ENCODE results near the gene CTSZ. TPM values are rescaled to one million over a fixed set of nuclear protein-coding genes. Genes with fewer than 3 reads are reported as not detected.

CTSZ gene
- total RNA-seq, 4 donors from 2014 or later, result 68.7 to 160 (median 109) TPM

DNA sequence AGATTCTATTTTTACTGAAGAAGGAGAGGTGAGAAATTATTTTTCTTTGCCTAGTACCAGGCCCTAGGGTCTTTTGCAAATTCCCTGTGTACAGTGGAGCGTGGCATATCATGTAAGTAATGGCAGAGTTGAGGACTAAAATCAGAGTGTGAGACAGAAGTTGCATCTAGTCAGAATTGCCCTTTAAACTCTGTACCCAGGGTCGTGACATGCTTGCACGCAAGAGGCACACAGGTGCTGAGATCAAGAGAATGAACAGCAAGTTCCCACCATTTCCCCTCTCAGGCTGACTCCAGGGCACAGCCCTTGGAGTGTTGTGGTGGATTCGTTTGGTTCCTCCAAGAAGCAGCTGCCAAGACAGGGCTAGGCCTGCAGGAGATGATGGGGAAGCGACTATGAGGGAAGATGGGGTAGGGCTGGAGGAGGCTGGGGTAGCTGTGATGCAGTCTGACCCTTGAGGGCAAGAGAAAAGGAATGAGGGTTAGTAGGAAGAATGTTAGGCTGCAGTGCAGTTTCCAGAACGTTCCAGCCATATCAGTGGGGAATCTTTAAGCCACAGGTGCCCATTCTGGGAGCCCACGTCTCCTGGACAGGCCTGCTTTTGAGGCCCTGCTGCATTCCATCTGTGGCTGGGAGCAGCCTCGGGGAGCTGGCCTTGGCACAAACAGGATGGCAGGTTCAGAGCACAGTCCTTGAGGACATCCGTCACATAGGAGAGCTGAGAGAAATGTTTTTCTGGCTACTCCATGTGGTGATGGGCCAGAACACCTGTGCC, 19.1 kb downstream of the CTSZ start:
- intact Hi-C loops (cut with DNase I; ENCODE audit: low total_unique reads), result loop anchor here (10.0 kb wide), 1 partner anchor 93 kb away; no protein-coding TSS in a partner anchor
- DNase-seq, result no peak
- H3K4me1 ChIP-seq, result peaks cover 0 to 6% of the 10 kb centered on the region in 2 donors

GRCh38 chr20:58986968-58987517, 20.0 kb downstream of the CTSZ start:
- no peak for TF ChIP-seq POLR2A (IDR thresholded peaks at IDR 0.05)
- TF ChIP-seq, protein P1, sequence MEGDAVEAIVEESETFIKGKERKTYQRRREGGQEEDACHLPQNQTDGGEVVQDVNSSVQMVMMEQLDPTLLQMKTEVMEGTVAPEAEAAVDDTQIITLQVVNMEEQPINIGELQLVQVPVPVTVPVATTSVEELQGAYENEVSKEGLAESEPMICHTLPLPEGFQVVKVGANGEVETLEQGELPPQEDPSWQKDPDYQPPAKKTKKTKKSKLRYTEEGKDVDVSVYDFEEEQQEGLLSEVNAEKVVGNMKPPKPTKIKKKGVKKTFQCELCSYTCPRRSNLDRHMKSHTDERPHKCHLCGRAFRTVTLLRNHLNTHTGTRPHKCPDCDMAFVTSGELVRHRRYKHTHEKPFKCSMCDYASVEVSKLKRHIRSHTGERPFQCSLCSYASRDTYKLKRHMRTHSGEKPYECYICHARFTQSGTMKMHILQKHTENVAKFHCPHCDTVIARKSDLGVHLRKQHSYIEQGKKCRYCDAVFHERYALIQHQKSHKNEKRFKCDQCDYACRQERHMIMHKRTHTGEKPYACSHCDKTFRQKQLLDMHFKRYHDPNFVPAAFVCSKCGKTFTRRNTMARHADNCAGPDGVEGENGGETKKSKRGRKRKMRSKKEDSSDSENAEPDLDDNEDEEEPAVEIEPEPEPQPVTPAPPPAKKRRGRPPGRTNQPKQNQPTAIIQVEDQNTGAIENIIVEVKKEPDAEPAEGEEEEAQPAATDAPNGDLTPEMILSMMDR (IDR thresholded peaks at IDR 0.05), result no peak
- Histone ChIP-seq H3K9me3 (no peaks in the 10 kb centered on the region), H3K27ac (no peak overlapping the region), H3K27me3 (no peaks in the 10 kb centered on the region), H3K4me3 (no peak overlapping the region), H3K36me3 (no peaks in the 10 kb centered on the region), H3K4me1 (peaks cover 0 to 8% of the 10 kb centered on the region in 2 donors)
- intact Hi-C loops (cut with DNase I; ENCODE audit: low total_unique reads), result loop anchor here (10.0 kb wide), 1 partner anchor 92 kb away; no protein-coding TSS in a partner anchor
- no peak for DNase-seq

More for the DNA sequence above, 19.1 kb downstream of the CTSZ start:
- H3K9me3 ChIP-seq, result no peaks in the 10 kb centered on the region
- no peak for TF ChIP-seq POLR2A (IDR thresholded peaks at IDR 0.05)
- TF ChIP-seq, protein P1 (IDR thresholded peaks at IDR 0.05), result no peak
- H3K4me3 ChIP-seq, result no peak overlapping the region
- no peaks in the 10 kb centered on the region for H3K36me3 ChIP-seq
- no peaks in the 10 kb centered on the region for H3K27me3 ChIP-seq
- H3K27ac ChIP-seq, result no peak overlapping the region

GRCh38 chr20:58986286-58986967, 20.6 kb downstream of the CTSZ start:
- H3K36me3 ChIP-seq, result no peaks in the 10 kb centered on the region

GRCh38 chr20:58985656-58986055, 21.4 kb downstream of the CTSZ start:
- H3K27ac ChIP-seq, result no peak overlapping the region
- DNase-seq, result no peak
- no peaks in the 10 kb centered on the region for H3K27me3 ChIP-seq
- no peaks in the 10 kb centered on the region for H3K9me3 ChIP-seq
- H3K4me1 ChIP-seq, result peaks cover 0 to 8% of the 10 kb centered on the region in 2 donors
- no peaks in the 10 kb centered on the region for H3K36me3 ChIP-seq
- no peak overlapping the region for H3K4me3 ChIP-seq
- TF ChIP-seq, protein P1 (IDR thresholded peaks at IDR 0.05), result no peak
- no peak for TF ChIP-seq POLR2A (IDR thresholded peaks at IDR 0.05)
- intact Hi-C loops (cut with DNase I; ENCODE audit: low total_unique reads), result loop anchor here (10.0 kb wide), 1 partner anchor 91 kb away; no protein-coding TSS in a partner anchor

More at GRCh38 chr20:58986286-58986967, 20.6 kb downstream of the CTSZ start:
- H3K27me3 ChIP-seq, result no peaks in the 10 kb centered on the region
- intact Hi-C loops (cut with DNase I; ENCODE audit: low total_unique reads), result loop anchor here (10.0 kb wide), 1 partner anchor 92 kb away; no protein-coding TSS in a partner anchor
- TF ChIP-seq, protein P1 (IDR thresholded peaks at IDR 0.05), result no peak
- no peak for TF ChIP-seq POLR2A (IDR thresholded peaks at IDR 0.05)
- no peaks in the 10 kb centered on the region for H3K9me3 ChIP-seq
- H3K27ac ChIP-seq, result no peak overlapping the region
- H3K4me1 ChIP-seq, result peaks cover 0 to 8% of the 10 kb centered on the region in 2 donors
- no peak for DNase-seq
- no peak overlapping the region for H3K4me3 ChIP-seq

All from uterus (tissue), 4 donors.